Kidney (tissue), 14 donors: Measurements from ENCODE around the gene CACNA2D1. TPM values are rescaled to one million over a fixed set of nuclear protein-coding genes. Genes with fewer than 3 reads are reported as not detected.

Experiments used
- DNase-seq, 5 donors: peaks; one replicate each; pipeline ENCODE4 v3.0.0-alpha.2; 2013 to 2020
- FAIRE-seq: peaks from 2 replicates; lab custom pipeline; 2012; peaks lifted over from hg19 to GRCh38; lab: Jason Lieb, UNC
- H3K27ac ChIP-seq, 2 donors: one replicate each; pipeline ENCODE4 v1.7.0; 2013; ENCODE audit warnings: low read depth in 2 of 2, low read length in 2 of 2, inconsistent platforms in 1 of 2
- H3K27me3 ChIP-seq: one replicate; pipeline ENCODE4 v1.7.1; 2013; ENCODE audit warnings: low read length, inconsistent platforms; ENCODE audit not compliant: control insufficient read depth, insufficient read depth
- H3K36me3 ChIP-seq, 3 donors: one replicate each; pipeline versions ENCODE4 v1.7.0 to v1.7.1; 2013; ENCODE audit warnings: low read length in 3 of 3, control low read depth in 1 of 3, inconsistent platforms in 1 of 3; ENCODE audit not compliant: insufficient read depth in 3 of 3, control insufficient read depth in 2 of 3
- H3K4me1 ChIP-seq, 3 donors: one replicate each; pipeline versions ENCODE4 v1.7.0 to v1.7.1; 2013; ENCODE audit warnings: low read length in 3 of 3, inconsistent platforms in 1 of 3, low read depth in 1 of 3; ENCODE audit not compliant: control insufficient read depth in 2 of 3, insufficient read depth in 2 of 3
- H3K4me3 ChIP-seq, 3 donors: one replicate each; pipeline versions ENCODE4 v1.7.0 to v1.8.1; 2013; ENCODE audit warnings: low read length in 3 of 3, control low read depth in 1 of 3, inconsistent platforms in 1 of 3
- H3K9ac ChIP-seq, 3 donors: one replicate each; pipeline versions ENCODE4 v1.7.0 to v1.7.1; 2013; ENCODE audit warnings: low read length in 3 of 3, control low read depth in 1 of 3, inconsistent platforms in 1 of 3
- H3K9me3 ChIP-seq, 3 donors: one replicate each; pipeline versions ENCODE4 v1.7.0 to v1.7.1; 2013; ENCODE audit warnings: low read length in 3 of 3, control low read depth in 1 of 3, inconsistent platforms in 1 of 3; ENCODE audit not compliant: control insufficient read depth in 2 of 3, insufficient read depth in 1 of 3
- CTCF ChIP-seq: IDR thresholded peaks from 3 replicates; pipeline ENCODE4 v1.5.1; 2012; ENCODE audit warnings: mild to moderate bottlenecking, moderate library complexity, borderline replicate concordance; ENCODE audit not compliant: insufficient read depth; ENCODE audit errors: extremely low read depth
- intact Hi-C: fragments of 100-400 bp; cut with DNase I; formaldehyde crosslinking; loops from one replicate; pipeline ENCODE4 v1.11.1; 2022
- polyA plus RNA-seq: library from polyadenylated mRNA; stranded (reverse); fragments of 350-450 nt; fragmentation: Illumina TruSeq; extraction: RNeasy Lipid Tissue Mini Kit (QIAGEN cat#74804); gene quantifications from one replicate; pipeline ENCODE4 v1.2.3, GENCODE V29; 2014; ENCODE audit warnings: low read depth, low replicate concordance; ENCODE audit not compliant: insufficient read depth
- total RNA-seq: library from RNA; stranded (reverse); fragmentation: NEBNext Ultra II Directional; extraction: Animal tissue kit (Norgen Biotek cat#: 25700); gene quantifications from one replicate; pipeline ENCODE4 v1.2.1, GENCODE V29; 2021
- donor health status: control.
- donor health status: control.
- donor health status: control.
- donor health status: control.
- donor health status: control.
- donor health status: DM: yes; HTN: yes; CAD: no.
- donor health status: Normal renal cell carcinoma (clear cell type).

CACNA2D1 gene
- total and polyA plus RNA-seq, 2 donors from 2014 or later, result 3.5 to 18.3 TPM

GRCh38 chr7:82247814-82248433, 195.7 kb downstream of the CACNA2D1 start:
- H3K27ac ChIP-seq, result no peak overlapping the region
- no peaks in the 10 kb centered on the region for H3K9me3 ChIP-seq
- no peaks in the 10 kb centered on the region for H3K4me1 ChIP-seq
- no peaks in the 10 kb centered on the region for H3K27me3 ChIP-seq
- FAIRE-seq (no peak), DNase-seq (no peak)
- no peak overlapping the region for H3K9ac ChIP-seq
- TF ChIP-seq CTCF, result peak; percentile 36
- no peak overlapping the region for H3K4me3 ChIP-seq
- intact Hi-C loops, result no loop called here
- no peaks in the 10 kb centered on the region for H3K36me3 ChIP-seq

DNA sequence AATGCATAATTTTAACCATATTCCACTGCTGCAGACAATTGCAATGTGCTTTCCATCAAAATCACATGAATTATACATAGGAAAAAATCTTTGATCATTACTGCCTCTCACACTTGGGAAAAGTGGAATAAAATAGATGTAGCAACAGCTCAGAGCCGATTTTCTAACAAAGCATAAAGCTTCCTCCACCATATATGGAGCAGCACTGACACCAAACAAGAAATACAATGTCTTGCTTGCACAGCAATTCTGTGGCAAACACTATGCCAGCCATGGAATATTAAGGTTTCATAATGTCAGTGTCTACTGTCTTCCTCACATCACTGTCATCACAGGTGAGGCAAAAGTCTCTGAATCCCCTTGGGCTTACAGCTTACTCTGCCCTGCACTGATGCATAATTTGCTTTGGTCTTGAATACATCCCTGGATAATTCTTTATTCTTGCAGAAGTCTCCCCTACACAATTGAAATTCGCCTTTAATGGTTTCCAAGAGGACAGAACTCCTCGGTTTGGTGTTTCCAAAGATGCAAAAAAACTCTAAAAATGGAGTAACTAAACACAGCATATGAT, 198.5 kb downstream of the CACNA2D1 start:
- no peak overlapping the region for H3K4me3 ChIP-seq
- no peaks in the 10 kb centered on the region for H3K27me3 ChIP-seq
- no peaks in the 10 kb centered on the region for H3K9me3 ChIP-seq
- no peaks in the 10 kb centered on the region for H3K4me1 ChIP-seq
- H3K9ac ChIP-seq, result no peak overlapping the region
- no peaks in the 10 kb centered on the region for H3K36me3 ChIP-seq
- no peak for DNase-seq
- H3K27ac ChIP-seq, result no peak overlapping the region
- intact Hi-C loops, result no loop called here
- no peak for FAIRE-seq
- no peak for TF ChIP-seq CTCF

DNA sequence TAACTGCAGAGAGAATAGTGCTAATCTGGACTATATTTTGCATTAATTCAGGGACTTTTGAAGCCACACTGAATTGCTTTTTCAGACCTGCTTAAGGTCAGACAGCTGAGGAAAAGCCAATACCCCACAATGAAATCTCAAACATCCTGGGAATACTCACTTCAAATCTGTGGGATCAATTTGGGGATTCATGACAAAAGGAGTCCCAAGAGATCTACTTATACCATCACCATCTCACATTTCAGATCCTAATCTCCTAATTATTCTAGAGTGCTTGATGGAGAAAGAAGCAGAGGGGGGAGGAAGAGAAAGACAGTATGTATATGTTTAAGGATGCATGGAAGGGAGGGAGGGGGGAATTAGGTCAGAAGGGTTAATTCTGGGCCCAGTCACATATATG, 202.2 kb downstream of the CACNA2D1 start:
- FAIRE-seq (no peak), DNase-seq (no peak)
- no peaks in the 10 kb centered on the region for H3K9me3 ChIP-seq
- no peaks in the 10 kb centered on the region for H3K27me3 ChIP-seq
- no peak overlapping the region for H3K4me3 ChIP-seq
- TF ChIP-seq CTCF, result no peak
- intact Hi-C loops, result no loop called here
- no peaks in the 10 kb centered on the region for H3K4me1 ChIP-seq
- no peak overlapping the region for H3K27ac ChIP-seq
- H3K36me3 ChIP-seq, result no peaks in the 10 kb centered on the region
- H3K9ac ChIP-seq, result no peak overlapping the region
